Keratinocyte (primary cell): ENCODE data around the gene OAS3. TPM values are rescaled to one million over a fixed set of nuclear protein-coding genes. Genes with fewer than 3 reads are reported as not detected.

ENCODE experiments used
- DNase-seq: peaks from one replicate; pipeline ENCODE4 v3.0.0-alpha.2; 2011; ENCODE audit warnings: low read depth, missing footprints, low spot score
- FAIRE-seq: peaks from 2 replicates; lab custom pipeline; 2011; peaks lifted over from hg19 to GRCh38; lab: Jason Lieb, UNC
- H2AFZ ChIP-seq: 2 replicates; pipeline ENCODE4 v1.6.0; 2012; ENCODE audit warnings: low read length, control low read depth, inconsistent platforms; ENCODE audit not compliant: control insufficient read depth
- H3K27ac ChIP-seq: 2 replicates; pipeline ENCODE4 v1.5.1; 2011; ENCODE audit warnings: low read length; ENCODE audit not compliant: control insufficient read depth, insufficient read depth
- H3K27me3 ChIP-seq: 3 replicates; pipeline ENCODE4 v1.6.0; 2011; ENCODE audit warnings: low read length; ENCODE audit not compliant: control insufficient read depth, insufficient read depth; ENCODE audit errors: extremely low read depth
- H3K36me3 ChIP-seq, 2 experiments: 2 replicates in 1 of 2; 3 replicates in 1 of 2; pipeline ENCODE4 v1.5.1; 2011; ENCODE audit warnings: low read length in 2 of 2, mild to moderate bottlenecking in 1 of 2; ENCODE audit not compliant: control insufficient read depth in 2 of 2, insufficient read depth in 2 of 2; ENCODE audit errors: extremely low read depth in 1 of 2
- H3K4me1 ChIP-seq: 3 replicates; pipeline ENCODE4 v1.5.1; 2011; ENCODE audit warnings: low read length; ENCODE audit not compliant: control insufficient read depth, insufficient read depth; ENCODE audit errors: extremely low read depth
- H3K4me2 ChIP-seq: 3 replicates; pipeline ENCODE4 v1.6.0; 2011; ENCODE audit warnings: low read depth, low read length; ENCODE audit not compliant: control insufficient read depth, insufficient read depth; ENCODE audit errors: extremely low read depth
- H3K4me3 ChIP-seq, 3 experiments: fragments of 200-600 bp in 1 of 3; sonication (generic) in 1 of 3; 2 replicates in 2 of 3; 3 replicates in 1 of 3; pipeline ENCODE4 v1.5.1; 2011 to 2016; ENCODE audit warnings: low read length in 3 of 3, mild to moderate bottlenecking in 3 of 3, control low read depth in 2 of 3, inconsistent platforms in 1 of 3, low read depth in 1 of 3, mixed read lengths in 1 of 3, mixed run types in 1 of 3, moderate library complexity in 1 of 3; ENCODE audit not compliant: control insufficient read depth in 2 of 3, insufficient read depth in 2 of 3; ENCODE audit errors: extremely low read depth in 1 of 3
- H3K79me2 ChIP-seq: 2 replicates; pipeline ENCODE4 v1.6.0; 2012; ENCODE audit warnings: low read length; ENCODE audit not compliant: control insufficient read depth, insufficient read depth
- H3K9ac ChIP-seq: 3 replicates; pipeline ENCODE4 v1.6.0; 2011; ENCODE audit warnings: low read length; ENCODE audit not compliant: control insufficient read depth, insufficient read depth; ENCODE audit errors: extremely low read depth
- H3K9me1 ChIP-seq: 3 replicates; pipeline ENCODE4 v1.6.0; 2011; ENCODE audit warnings: low read length; ENCODE audit not compliant: control insufficient read depth, insufficient read depth; ENCODE audit errors: extremely low read depth
- H3K9me3 ChIP-seq: 2 replicates; pipeline ENCODE4 v1.5.1; 2012; ENCODE audit warnings: low read depth, low read length; ENCODE audit not compliant: control insufficient read depth
- H4K20me1 ChIP-seq: 3 replicates; pipeline ENCODE4 v1.6.0; 2011; ENCODE audit warnings: low read length; ENCODE audit not compliant: control insufficient read depth, insufficient read depth; ENCODE audit errors: extremely low read depth
- EZH2 ChIP-seq: IDR thresholded peaks from one replicate; pipeline ENCODE4 v1.6.1; 2012; ENCODE audit warnings: inconsistent platforms, mild to moderate bottlenecking, low read length, moderate library complexity
- dilution Hi-C: fragments of 300-500 bp; cut with MboI; formaldehyde crosslinking; loops from one replicate; pipeline ENCODE4 v1.7.0; 2020; ENCODE audit warnings: low sequenced_read_pairs; ENCODE audit not compliant: extremely low pct_ligation_motif_present
- polyA minus RNA-seq, 3 experiments: library from RNA; depleted of rRNA, polyadenylated mRNA; stranded (reverse); fragments of >200 nt; gene quantifications; 1 replicate in 1 of 3; 2 replicates in 1 of 3; 3 replicates in 1 of 3; pipeline ENCODE4 v1.2.3, GENCODE V29; 2011
- polyA plus RNA-seq, 5 experiments: library from polyadenylated mRNA; depleted of rRNA in 3 of 5; stranded (reverse) in 3 of 5; stranded (forward) in 1 of 5; unstranded in 1 of 5; fragments of >200 nt; gene quantifications; 1 replicate in 1 of 5; 2 replicates in 3 of 5; 3 replicates in 1 of 5; pipeline versions ENCODE4 v1.2.1 to v1.2.3, GENCODE V29; 2011 to 2012; ENCODE audit warnings: missing spikeins in 2 of 5, low read depth in 1 of 5, low replicate concordance in 1 of 5
- TF ChIP-seq, protein P1 (sequence below), 3 experiments: IDR thresholded peaks in 1 of 3; conservative IDR thresholded peaks in 1 of 3; optimal IDR thresholded peaks in 1 of 3; 2 replicates in 2 of 3; 3 replicates in 1 of 3; pipeline versions ENCODE3 to v1.5.1; 2011; ENCODE audit warnings: low read length in 3 of 3, mild to moderate bottlenecking in 3 of 3, moderate library complexity in 2 of 3, control low read depth in 1 of 3, inconsistent platforms in 1 of 3; ENCODE audit not compliant: insufficient read depth in 2 of 3; ENCODE audit errors: extremely low read depth in 1 of 3

OAS3 gene, protein sequence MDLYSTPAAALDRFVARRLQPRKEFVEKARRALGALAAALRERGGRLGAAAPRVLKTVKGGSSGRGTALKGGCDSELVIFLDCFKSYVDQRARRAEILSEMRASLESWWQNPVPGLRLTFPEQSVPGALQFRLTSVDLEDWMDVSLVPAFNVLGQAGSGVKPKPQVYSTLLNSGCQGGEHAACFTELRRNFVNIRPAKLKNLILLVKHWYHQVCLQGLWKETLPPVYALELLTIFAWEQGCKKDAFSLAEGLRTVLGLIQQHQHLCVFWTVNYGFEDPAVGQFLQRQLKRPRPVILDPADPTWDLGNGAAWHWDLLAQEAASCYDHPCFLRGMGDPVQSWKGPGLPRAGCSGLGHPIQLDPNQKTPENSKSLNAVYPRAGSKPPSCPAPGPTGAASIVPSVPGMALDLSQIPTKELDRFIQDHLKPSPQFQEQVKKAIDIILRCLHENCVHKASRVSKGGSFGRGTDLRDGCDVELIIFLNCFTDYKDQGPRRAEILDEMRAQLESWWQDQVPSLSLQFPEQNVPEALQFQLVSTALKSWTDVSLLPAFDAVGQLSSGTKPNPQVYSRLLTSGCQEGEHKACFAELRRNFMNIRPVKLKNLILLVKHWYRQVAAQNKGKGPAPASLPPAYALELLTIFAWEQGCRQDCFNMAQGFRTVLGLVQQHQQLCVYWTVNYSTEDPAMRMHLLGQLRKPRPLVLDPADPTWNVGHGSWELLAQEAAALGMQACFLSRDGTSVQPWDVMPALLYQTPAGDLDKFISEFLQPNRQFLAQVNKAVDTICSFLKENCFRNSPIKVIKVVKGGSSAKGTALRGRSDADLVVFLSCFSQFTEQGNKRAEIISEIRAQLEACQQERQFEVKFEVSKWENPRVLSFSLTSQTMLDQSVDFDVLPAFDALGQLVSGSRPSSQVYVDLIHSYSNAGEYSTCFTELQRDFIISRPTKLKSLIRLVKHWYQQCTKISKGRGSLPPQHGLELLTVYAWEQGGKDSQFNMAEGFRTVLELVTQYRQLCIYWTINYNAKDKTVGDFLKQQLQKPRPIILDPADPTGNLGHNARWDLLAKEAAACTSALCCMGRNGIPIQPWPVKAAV
- 54.1 to 104 TPM (median 59.2 TPM) in 3 replicates for polyA plus RNA-seq
- 2.8 TPM for polyA plus RNA-seq (2011; ENCODE audit: low read depth)
- 54.1 and 65.0 TPM in 2 replicates for polyA plus RNA-seq (2011; cell fraction: cytosol; rRNA removed)
- 102 TPM in 2 replicates for polyA plus RNA-seq (2011; cell fraction: nucleus; rRNA removed)
- polyA plus RNA-seq (2012; ENCODE audit: low replicate concordance) = 5.4 and 65.5 TPM in 2 replicates
- 132 to 508 TPM (median 151 TPM) in 3 replicates for polyA minus RNA-seq
- polyA minus RNA-seq (2011; cell fraction: cytosol; rRNA and poly(A)+ RNA removed) = 42.0 TPM
- polyA minus RNA-seq (2011; cell fraction: nucleus; rRNA and poly(A)+ RNA removed) = 50.1 and 76.1 TPM in 2 replicates

DNA sequence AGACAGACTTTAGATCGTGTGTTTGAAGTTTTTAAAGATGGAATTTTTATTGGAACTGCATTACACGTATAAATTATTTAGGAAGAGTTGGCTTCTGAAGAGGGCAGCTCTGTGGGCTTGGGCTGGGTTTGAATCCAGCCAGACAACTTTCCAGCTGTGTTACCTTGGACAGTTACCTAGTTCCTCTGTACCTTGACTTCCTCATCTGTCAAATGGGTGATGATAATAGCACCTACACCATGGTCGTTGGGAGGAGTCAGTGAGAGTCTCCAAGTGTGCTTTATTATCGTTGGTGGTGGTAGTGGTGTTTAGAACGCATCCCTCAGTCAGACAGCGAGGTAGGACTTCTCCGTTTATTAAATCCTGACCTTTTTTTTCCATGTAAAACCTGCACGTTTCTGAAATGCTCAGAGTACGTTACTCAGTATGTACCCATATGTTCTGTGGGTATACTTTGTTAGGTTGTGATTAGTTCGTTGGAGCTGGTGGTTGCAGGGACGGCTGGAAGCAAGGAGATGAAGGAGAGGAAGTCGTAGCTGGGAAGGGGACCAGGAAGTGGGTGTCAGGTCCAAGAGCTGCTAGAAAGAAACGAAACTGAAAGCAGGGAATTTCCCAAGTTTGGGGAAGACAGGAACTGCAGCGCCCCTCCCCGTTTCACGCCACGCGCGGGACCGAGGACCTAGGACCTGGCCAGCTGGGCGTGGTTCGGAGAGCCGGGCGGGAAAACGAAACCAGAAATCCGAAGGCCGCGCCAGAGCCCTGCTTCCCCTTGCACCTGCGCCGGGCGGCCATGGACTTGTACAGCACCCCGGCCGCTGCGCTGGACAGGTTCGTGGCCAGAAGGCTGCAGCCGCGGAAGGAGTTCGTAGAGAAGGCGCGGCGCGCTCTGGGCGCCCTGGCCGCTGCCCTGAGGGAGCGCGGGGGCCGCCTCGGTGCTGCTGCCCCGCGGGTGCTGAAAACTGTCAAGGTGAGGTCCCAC, at the start of gene OAS3:
Gene OAS3, plus strand, starts transcription at position 734 of the 979 bp plus-strand sequence. Its CDS starts 57 bp downstream, at position 791.
- no peaks in the 10 kb centered on the region for H4K20me1 ChIP-seq
- peak within 1 kb of the TSS; percentile 70 for H3K27ac ChIP-seq
- H3K4me3 ChIP-seq = peak within 1 kb of the TSS; percentile 66 to 82 (median 76)
- peak; percentile 67 for FAIRE-seq
- peak; percentile 64 for DNase-seq
- H3K9me1 ChIP-seq = no peaks in the 10 kb centered on the region
- peak within 1 kb of the TSS; percentile 66 for H2AFZ ChIP-seq
- no peaks in the 10 kb centered on the region for H3K9me3 ChIP-seq
- H3K4me2 ChIP-seq = peak within 1 kb of the TSS; percentile 93
- dilution Hi-C loops = no loop called here
- H3K79me2 ChIP-seq = peaks cover 37% of the 10 kb centered on the region
- H3K9ac ChIP-seq = peak within 1 kb of the TSS; percentile 88
- H3K4me1 ChIP-seq = peaks cover 38% of the 10 kb centered on the region
- TF ChIP-seq, protein P1, sequence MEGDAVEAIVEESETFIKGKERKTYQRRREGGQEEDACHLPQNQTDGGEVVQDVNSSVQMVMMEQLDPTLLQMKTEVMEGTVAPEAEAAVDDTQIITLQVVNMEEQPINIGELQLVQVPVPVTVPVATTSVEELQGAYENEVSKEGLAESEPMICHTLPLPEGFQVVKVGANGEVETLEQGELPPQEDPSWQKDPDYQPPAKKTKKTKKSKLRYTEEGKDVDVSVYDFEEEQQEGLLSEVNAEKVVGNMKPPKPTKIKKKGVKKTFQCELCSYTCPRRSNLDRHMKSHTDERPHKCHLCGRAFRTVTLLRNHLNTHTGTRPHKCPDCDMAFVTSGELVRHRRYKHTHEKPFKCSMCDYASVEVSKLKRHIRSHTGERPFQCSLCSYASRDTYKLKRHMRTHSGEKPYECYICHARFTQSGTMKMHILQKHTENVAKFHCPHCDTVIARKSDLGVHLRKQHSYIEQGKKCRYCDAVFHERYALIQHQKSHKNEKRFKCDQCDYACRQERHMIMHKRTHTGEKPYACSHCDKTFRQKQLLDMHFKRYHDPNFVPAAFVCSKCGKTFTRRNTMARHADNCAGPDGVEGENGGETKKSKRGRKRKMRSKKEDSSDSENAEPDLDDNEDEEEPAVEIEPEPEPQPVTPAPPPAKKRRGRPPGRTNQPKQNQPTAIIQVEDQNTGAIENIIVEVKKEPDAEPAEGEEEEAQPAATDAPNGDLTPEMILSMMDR (optimal IDR thresholded peaks at IDR 0.05 in 1 of 3, IDR thresholded peaks at IDR 0.05 in 1 of 3, conservative IDR thresholded peaks at IDR 0.05 in 1 of 3; ENCODE audit: extremely low read depth in 1 of 3, insufficient read depth in 2 of 3, low read length in 3 of 3) = no peak
- no peak for TF ChIP-seq EZH2
- H3K36me3 ChIP-seq = peaks cover 4 to 16% of the 10 kb centered on the region in 2 experiments
- no peaks in the 10 kb centered on the region for H3K27me3 ChIP-seq
